Cardiac muscle cell (in vitro differentiated cells and primary cell): ENCODE results near the gene TRPV5. TPM values are rescaled to one million over a fixed set of nuclear protein-coding genes. Genes with fewer than 3 reads are reported as not detected.
A peak's percentile ranks its signal among the peaks of the same experiment; 100 is the strongest.

ENCODE experiments used
- DNase-seq, 2 donors: peaks; one replicate each; pipeline versions ENCODE4 v3.0.0 to v3.0.0-alpha.2; 2010 to 2017; ENCODE audit warnings: low read depth in 1 of 2, low spot score in 1 of 2
- H3K27ac ChIP-seq: fragments of 200-600 bp; sonication (generic); 2 replicates; pipeline ENCODE4 v1.5.1; 2016
- H3K27me3 ChIP-seq: fragments of 200-600 bp; sonication (generic); 2 replicates; pipeline ENCODE4 v1.6.0; 2016; ENCODE audit warnings: control low read depth
- H3K36me3 ChIP-seq: fragments of 200-600 bp; sonication (generic); 2 replicates; pipeline ENCODE4 v1.5.1; 2016; ENCODE audit warnings: control low read depth
- H3K4me1 ChIP-seq: fragments of 200-600 bp; sonication (generic); 2 replicates; pipeline ENCODE4 v1.8.1; 2017; ENCODE audit warnings: low read depth, mild to moderate bottlenecking, mixed run types
- H3K4me3 ChIP-seq: fragments of 200-600 bp; sonication (generic); 2 replicates; pipeline ENCODE4 v1.5.1; 2016; ENCODE audit warnings: mild to moderate bottlenecking
- H3K9me3 ChIP-seq: fragments of 200-600 bp; sonication (generic); 2 replicates; pipeline ENCODE4 v1.5.1; 2017; ENCODE audit warnings: low read depth, mild to moderate bottlenecking, control low read depth
- CTCF ChIP-seq: IDR thresholded peaks from 2 replicates; pipeline ENCODE4 v1.5.1; 2012; ENCODE audit warnings: low read depth, mild to moderate bottlenecking, low read length
- polyA plus RNA-seq: library from polyadenylated mRNA; unstranded; fragments of >200 nt; fragmentation: Nextera tagmentation; extraction: Ambion mirVana; gene quantifications from 2 replicates; pipeline ENCODE4 v1.2.1, GENCODE V29; 2016
- total RNA-seq: library from RNA; depleted of rRNA; stranded (reverse); fragments of >200 nt; gene quantifications from 2 replicates; pipeline ENCODE4 v1.2.3, GENCODE V29; 2016

TRPV5 gene
- total and polyA plus RNA-seq, 2 experiments from 2014 or later: not detected

GRCh38 chr7:142890874-142891485, 42.6 kb downstream of the TRPV5 start:
- Histone ChIP-seq H3K27ac (no peak overlapping the region), H3K36me3 (no peaks in the 10 kb centered on the region), H3K4me1 (no peaks in the 10 kb centered on the region), H3K27me3 (no peaks in the 10 kb centered on the region), H3K9me3 (no peaks in the 10 kb centered on the region), H3K4me3 (no peak overlapping the region)
- no peak for TF ChIP-seq CTCF
- no peak for DNase-seq

- Histone ChIP-seq H3K4me1 (no peaks in the 10 kb centered on the region), H3K27me3 (no peaks in the 10 kb centered on the region), H3K4me3 (no peak overlapping the region), H3K36me3 (no peaks in the 10 kb centered on the region), H3K9me3 (no peaks in the 10 kb centered on the region), H3K27ac (no peak overlapping the region)
- TF ChIP-seq CTCF: no peak
- DNase-seq: no peak
Observed at GRCh38 chr7:142889816-142890215, 43.7 kb downstream of the TRPV5 start.

GRCh38 chr7:142887282-142888015, 46.1 kb downstream of the TRPV5 start:
- H3K27ac ChIP-seq: no peak overlapping the region
- DNase-seq: no peak
- TF ChIP-seq CTCF: no peak

GRCh38 chr7:142886866-142887265, 46.7 kb downstream of the TRPV5 start:
- no peaks in the 10 kb centered on the region for H3K4me1 ChIP-seq
- no peaks in the 10 kb centered on the region for H3K36me3 ChIP-seq
- H3K27ac ChIP-seq: no peak overlapping the region
- no peak overlapping the region for H3K4me3 ChIP-seq
- no peak for DNase-seq
- TF ChIP-seq CTCF: no peak
- no peaks in the 10 kb centered on the region for H3K9me3 ChIP-seq
- H3K27me3 ChIP-seq: no peaks in the 10 kb centered on the region

More at GRCh38 chr7:142887282-142888015, 46.1 kb downstream of the TRPV5 start:
- Histone ChIP-seq H3K27me3 (no peaks in the 10 kb centered on the region), H3K4me3 (no peak overlapping the region), H3K4me1 (no peaks in the 10 kb centered on the region), H3K9me3 (no peaks in the 10 kb centered on the region), H3K36me3 (no peaks in the 10 kb centered on the region)

GRCh38 chr7:142885311-142886230, 48.0 kb downstream of the TRPV5 start, which contains the start of gene TRPV6:
Gene TRPV6, minus strand, starts transcription at chr7:142885745.
- no peak for TF ChIP-seq CTCF
- Histone ChIP-seq H3K4me1 (no peaks in the 10 kb centered on the region), H3K27me3 (no peaks in the 10 kb centered on the region), H3K36me3 (no peaks in the 10 kb centered on the region), H3K4me3 (no peak within 1 kb of the TSS), H3K9me3 (no peaks in the 10 kb centered on the region), H3K27ac (no peak within 1 kb of the TSS)
- peak in 1 of 2 donors; percentile 33 for DNase-seq
